Osteoblast (primary cell): ENCODE measurements around the gene OR2Z1. TPM values are rescaled to one million over a fixed set of nuclear protein-coding genes. Genes with fewer than 3 reads are reported as not detected.

Source experiments
- DNase-seq: peaks from one replicate; pipeline ENCODE4 v3.0.0; 2011; ENCODE audit warnings: low spot score, mixed read lengths; ENCODE audit not compliant: insufficient read length; ENCODE audit errors: missing footprints
- H2AFZ ChIP-seq: 2 replicates; pipeline ENCODE4 v1.6.0; 2011; ENCODE audit warnings: mild to moderate bottlenecking, low read length
- H3K27ac ChIP-seq: 2 replicates; pipeline ENCODE4 v1.5.1; 2011; ENCODE audit warnings: mild to moderate bottlenecking, low read depth, low read length, moderate library complexity
- H3K27me3 ChIP-seq: 2 replicates; pipeline ENCODE4 v1.6.0; 2012; ENCODE audit warnings: mild to moderate bottlenecking, control low read depth, inconsistent platforms, low read length, moderate library complexity; ENCODE audit not compliant: insufficient read depth
- H3K36me3 ChIP-seq: 2 replicates; pipeline ENCODE4 v1.5.1; 2011; ENCODE audit warnings: mild to moderate bottlenecking, low read length, control low read depth, moderate library complexity; ENCODE audit not compliant: insufficient read depth
- H3K4me1 ChIP-seq: 2 replicates; pipeline ENCODE4 v1.5.1; 2011; ENCODE audit warnings: mild to moderate bottlenecking, low read length, control low read depth, moderate library complexity; ENCODE audit not compliant: insufficient read depth
- H3K4me2 ChIP-seq: 2 replicates; pipeline ENCODE4 v1.6.0; 2011; ENCODE audit warnings: mild to moderate bottlenecking, low read length; ENCODE audit not compliant: insufficient read depth
- H3K4me3 ChIP-seq: fragments of 200-600 bp; sonication (generic); 3 replicates; pipeline ENCODE4 v1.5.1; 2012; ENCODE audit warnings: mild to moderate bottlenecking, low read length, inconsistent platforms; ENCODE audit not compliant: insufficient read depth
- H3K79me2 ChIP-seq: 2 replicates; pipeline ENCODE4 v1.6.0; 2012; ENCODE audit warnings: mild to moderate bottlenecking, low read length, control low read depth, inconsistent platforms; ENCODE audit not compliant: insufficient read depth
- H3K9me3 ChIP-seq: 2 replicates; pipeline ENCODE4 v1.5.1; 2011; ENCODE audit warnings: low read depth, low read length, control low read depth
- H4K20me1 ChIP-seq: 2 replicates; pipeline ENCODE4 v1.6.0; 2012; ENCODE audit warnings: mild to moderate bottlenecking, low read length, control low read depth; ENCODE audit not compliant: insufficient read depth
- total RNA-seq: library from RNA; depleted of rRNA; stranded (reverse); fragments of >200 nt; gene quantifications from 2 replicates; pipeline ENCODE4 v1.2.3, GENCODE V29; 2012
- TF ChIP-seq, protein P1 (sequence below): IDR thresholded peaks from 2 replicates; pipeline ENCODE4 v1.5.1; 2011; ENCODE audit warnings: mild to moderate bottlenecking, low read depth, low read length, moderate library complexity; ENCODE audit errors: extremely low read depth

OR2Z1 gene, protein sequence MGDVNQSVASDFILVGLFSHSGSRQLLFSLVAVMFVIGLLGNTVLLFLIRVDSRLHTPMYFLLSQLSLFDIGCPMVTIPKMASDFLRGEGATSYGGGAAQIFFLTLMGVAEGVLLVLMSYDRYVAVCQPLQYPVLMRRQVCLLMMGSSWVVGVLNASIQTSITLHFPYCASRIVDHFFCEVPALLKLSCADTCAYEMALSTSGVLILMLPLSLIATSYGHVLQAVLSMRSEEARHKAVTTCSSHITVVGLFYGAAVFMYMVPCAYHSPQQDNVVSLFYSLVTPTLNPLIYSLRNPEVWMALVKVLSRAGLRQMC
- total RNA-seq: not detected in 2 replicates

DNA sequence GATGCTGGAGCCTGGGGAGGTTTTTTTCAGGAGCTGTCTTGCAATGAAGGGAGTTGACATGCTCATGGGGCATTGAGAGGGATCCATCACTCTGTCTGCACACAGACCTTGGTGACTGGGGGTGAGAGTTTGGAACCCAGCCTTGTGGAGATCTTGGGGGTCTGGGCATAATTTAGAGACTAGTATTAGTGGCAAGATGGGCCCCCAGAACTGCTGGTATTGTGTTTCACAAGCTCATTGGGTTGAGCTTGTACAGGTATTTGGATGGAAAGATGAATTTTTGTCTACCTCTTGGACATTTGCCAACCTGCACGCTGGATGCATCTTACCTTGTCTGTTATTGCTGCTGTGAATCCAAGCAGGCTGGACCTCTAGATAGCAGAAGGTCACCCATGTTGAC, at the start of gene OR2Z1:
OR2Z1 (plus strand) TSS at position 301 of the 400 bp plus-strand sequence. CDS start 9,395 bp downstream, outside the sequence.
- Histone ChIP-seq H2AFZ (no peak within 1 kb of the TSS), H3K36me3 (no peaks in the 10 kb centered on the region), H3K4me3 (no peak within 1 kb of the TSS), H3K27me3 (no peaks in the 10 kb centered on the region), H3K4me1 (no peaks in the 10 kb centered on the region), H3K27ac (no peak within 1 kb of the TSS), H3K9me3 (no peaks in the 10 kb centered on the region), H3K4me2 (no peak within 1 kb of the TSS), H3K79me2 (no peaks in the 10 kb centered on the region), H4K20me1 (no peaks in the 10 kb centered on the region)
- no peak for DNase-seq
- TF ChIP-seq, protein P1, sequence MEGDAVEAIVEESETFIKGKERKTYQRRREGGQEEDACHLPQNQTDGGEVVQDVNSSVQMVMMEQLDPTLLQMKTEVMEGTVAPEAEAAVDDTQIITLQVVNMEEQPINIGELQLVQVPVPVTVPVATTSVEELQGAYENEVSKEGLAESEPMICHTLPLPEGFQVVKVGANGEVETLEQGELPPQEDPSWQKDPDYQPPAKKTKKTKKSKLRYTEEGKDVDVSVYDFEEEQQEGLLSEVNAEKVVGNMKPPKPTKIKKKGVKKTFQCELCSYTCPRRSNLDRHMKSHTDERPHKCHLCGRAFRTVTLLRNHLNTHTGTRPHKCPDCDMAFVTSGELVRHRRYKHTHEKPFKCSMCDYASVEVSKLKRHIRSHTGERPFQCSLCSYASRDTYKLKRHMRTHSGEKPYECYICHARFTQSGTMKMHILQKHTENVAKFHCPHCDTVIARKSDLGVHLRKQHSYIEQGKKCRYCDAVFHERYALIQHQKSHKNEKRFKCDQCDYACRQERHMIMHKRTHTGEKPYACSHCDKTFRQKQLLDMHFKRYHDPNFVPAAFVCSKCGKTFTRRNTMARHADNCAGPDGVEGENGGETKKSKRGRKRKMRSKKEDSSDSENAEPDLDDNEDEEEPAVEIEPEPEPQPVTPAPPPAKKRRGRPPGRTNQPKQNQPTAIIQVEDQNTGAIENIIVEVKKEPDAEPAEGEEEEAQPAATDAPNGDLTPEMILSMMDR: no peak

DNA sequence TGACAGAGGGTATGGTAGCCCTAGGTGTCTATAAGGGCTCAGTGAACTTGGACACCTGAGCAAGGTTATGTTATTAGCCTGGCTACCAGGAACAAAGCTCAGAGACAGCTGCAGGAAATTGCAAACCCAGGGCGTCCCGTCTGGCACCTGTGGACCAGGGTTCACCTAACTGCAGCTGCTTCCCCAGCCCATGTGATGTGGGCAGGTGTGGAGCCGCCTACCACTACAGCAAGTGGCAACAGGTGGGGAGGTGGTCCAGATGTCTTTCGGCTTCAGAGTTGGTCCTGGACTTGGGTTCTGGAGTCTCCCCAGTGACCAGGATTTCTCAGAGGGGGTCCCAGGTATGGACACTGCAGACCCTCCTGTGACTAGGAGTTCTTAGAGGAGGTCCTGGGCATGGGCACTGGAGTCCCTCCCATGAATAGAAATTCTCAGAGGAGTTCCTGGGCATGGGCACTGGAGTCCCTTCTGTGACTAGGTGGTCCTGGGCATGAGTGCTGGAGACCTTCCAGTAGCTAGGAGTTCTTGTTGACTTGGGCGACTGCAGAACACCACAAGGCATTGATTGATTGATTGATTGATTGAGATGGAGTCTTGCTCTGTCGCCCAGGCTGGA, 48.0 kb upstream of the OR2Z1 start:
- TF ChIP-seq, protein P1: no peak
- Histone ChIP-seq H3K27ac (no peak overlapping the region), H2AFZ (no peak overlapping the region)

DNA sequence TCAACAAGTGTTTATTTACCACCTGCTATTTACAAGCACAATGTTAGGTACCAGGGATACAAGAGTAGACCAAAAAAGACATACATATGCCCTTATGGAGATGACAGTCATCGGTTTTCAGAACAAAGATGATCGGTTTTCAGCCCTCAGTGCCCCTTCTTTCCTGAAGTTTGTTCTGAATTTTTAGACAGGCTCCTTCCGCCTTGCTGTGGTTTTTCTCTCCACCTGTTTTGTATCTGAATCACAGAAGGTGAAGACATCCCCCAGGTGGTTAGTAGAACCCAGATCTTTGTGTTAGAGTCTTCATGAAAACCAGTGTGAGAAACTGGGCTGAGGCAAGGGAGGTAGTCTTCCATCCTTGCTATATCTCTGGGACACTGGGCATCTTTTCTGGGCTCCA, 46.4 kb upstream of the OR2Z1 start:
- Histone ChIP-seq H3K27me3 (no peaks in the 10 kb centered on the region), H3K4me1 (no peaks in the 10 kb centered on the region), H3K4me2 (no peak overlapping the region), H3K9me3 (no peaks in the 10 kb centered on the region), H3K36me3 (no peaks in the 10 kb centered on the region), H3K4me3 (no peak overlapping the region), H2AFZ (no peak overlapping the region), H4K20me1 (no peaks in the 10 kb centered on the region), H3K27ac (no peak overlapping the region), H3K79me2 (no peaks in the 10 kb centered on the region)
- TF ChIP-seq, protein P1: no peak
- no peak for DNase-seq

More for the DNA sequence above, 48.0 kb upstream of the OR2Z1 start:
- Histone ChIP-seq H3K27me3 (no peaks in the 10 kb centered on the region), H4K20me1 (no peaks in the 10 kb centered on the region), H3K79me2 (no peaks in the 10 kb centered on the region), H3K36me3 (no peaks in the 10 kb centered on the region), H3K4me3 (no peak overlapping the region), H3K9me3 (no peaks in the 10 kb centered on the region), H3K4me1 (no peaks in the 10 kb centered on the region), H3K4me2 (no peak overlapping the region)
- DNase-seq: no peak

DNA sequence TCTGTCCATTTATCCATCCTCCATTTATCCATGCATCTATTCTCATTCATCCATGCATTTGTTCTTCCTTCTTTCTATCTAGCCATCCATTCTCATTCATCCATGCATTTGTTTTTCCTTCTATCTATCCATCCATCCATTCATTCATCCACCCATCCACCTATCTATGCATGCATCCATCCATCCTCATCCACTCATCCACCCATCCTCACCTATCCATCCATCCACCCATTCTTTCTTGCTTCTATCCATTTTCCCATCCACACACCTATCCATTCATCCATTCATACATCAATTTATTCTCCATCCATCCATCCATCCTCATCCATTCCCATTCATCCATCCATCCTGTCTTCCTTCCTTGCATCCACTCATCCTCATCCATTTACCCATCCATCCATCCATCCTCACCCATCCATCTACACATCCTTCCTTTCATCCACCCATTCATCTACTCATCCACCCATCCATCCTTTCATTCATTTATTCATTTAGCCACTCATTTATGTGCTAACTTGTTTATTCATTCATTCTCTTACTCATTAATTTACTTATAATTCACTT, 43.1 kb upstream of the OR2Z1 start:
- H3K4me3 ChIP-seq: no peak overlapping the region

More for the DNA sequence above, 43.1 kb upstream of the OR2Z1 start:
- Histone ChIP-seq H3K4me2 (no peak overlapping the region), H3K4me1 (no peaks in the 10 kb centered on the region), H2AFZ (no peak overlapping the region), H4K20me1 (no peaks in the 10 kb centered on the region), H3K27me3 (no peaks in the 10 kb centered on the region), H3K79me2 (no peaks in the 10 kb centered on the region), H3K27ac (no peak overlapping the region), H3K36me3 (no peaks in the 10 kb centered on the region), H3K9me3 (peaks cover 5% of the 10 kb centered on the region)
- TF ChIP-seq, protein P1: no peak
- DNase-seq: no peak
